Measurements from ENCODE around the gene GUCA1A.

DNA sequence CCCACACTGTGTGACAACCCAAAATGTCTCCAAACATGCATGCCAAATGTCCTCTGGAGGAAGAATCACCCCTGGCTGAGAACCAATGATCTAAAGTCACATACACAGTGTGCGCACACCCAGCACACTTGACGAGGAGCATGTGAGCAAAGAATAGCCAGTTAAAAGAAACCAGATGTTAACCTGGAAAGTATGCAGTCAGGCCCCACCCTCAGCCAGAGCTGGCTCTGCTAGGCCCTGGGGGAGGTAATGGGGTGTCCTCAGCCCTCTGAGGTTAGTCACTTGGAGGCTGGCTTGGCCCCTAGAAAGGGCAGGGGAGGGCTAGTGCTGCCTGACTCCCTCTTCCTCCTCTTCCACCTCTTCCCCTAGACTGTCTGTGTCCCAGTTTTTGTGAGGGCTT lies 15.2 kb upstream of the GUCA1A start:
- TF ChIP-seq, protein P1, sequence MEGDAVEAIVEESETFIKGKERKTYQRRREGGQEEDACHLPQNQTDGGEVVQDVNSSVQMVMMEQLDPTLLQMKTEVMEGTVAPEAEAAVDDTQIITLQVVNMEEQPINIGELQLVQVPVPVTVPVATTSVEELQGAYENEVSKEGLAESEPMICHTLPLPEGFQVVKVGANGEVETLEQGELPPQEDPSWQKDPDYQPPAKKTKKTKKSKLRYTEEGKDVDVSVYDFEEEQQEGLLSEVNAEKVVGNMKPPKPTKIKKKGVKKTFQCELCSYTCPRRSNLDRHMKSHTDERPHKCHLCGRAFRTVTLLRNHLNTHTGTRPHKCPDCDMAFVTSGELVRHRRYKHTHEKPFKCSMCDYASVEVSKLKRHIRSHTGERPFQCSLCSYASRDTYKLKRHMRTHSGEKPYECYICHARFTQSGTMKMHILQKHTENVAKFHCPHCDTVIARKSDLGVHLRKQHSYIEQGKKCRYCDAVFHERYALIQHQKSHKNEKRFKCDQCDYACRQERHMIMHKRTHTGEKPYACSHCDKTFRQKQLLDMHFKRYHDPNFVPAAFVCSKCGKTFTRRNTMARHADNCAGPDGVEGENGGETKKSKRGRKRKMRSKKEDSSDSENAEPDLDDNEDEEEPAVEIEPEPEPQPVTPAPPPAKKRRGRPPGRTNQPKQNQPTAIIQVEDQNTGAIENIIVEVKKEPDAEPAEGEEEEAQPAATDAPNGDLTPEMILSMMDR (IDR thresholded peaks at IDR 0.05; ENCODE audit: low read depth, low read length), result no peak
- no peak for TF ChIP-seq POLR2A (IDR thresholded peaks at IDR 0.05; ENCODE audit: extremely low read depth, insufficient read length)
- TF ChIP-seq, protein P2, sequence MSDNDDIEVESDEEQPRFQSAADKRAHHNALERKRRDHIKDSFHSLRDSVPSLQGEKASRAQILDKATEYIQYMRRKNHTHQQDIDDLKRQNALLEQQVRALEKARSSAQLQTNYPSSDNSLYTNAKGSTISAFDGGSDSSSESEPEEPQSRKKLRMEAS (IDR thresholded peaks at IDR 0.05; ENCODE audit: low read depth, low read length), result no peak
